ENCODE measurements around the gene NFKBIZ.

The NFKBIZ gene

GRCh38 chr3:101886626-101887025 lies 37.3 kb downstream of the NFKBIZ start:
- no peaks in the 10 kb centered on the region for H3K36me3 ChIP-seq
- no peak overlapping the region for H3K4me3 ChIP-seq (ENCODE audit: low read depth, low read length)
- no peak overlapping the region for H3K27ac ChIP-seq
- no peaks in the 10 kb centered on the region for H3K9me3 ChIP-seq (ENCODE audit: severe bottlenecking)
- no peak for DNase-seq
- no peaks in the 10 kb centered on the region for H3K27me3 ChIP-seq (ENCODE audit: insufficient read depth, low read depth, severe bottlenecking)
- TF ChIP-seq CTCF (IDR thresholded peaks at IDR 0.05; ENCODE audit: low read depth, low read length): no peak

- no peaks in the 10 kb centered on the region for H3K36me3 ChIP-seq
- H3K27me3 ChIP-seq (ENCODE audit: insufficient read depth, low read depth, severe bottlenecking): no peaks in the 10 kb centered on the region
- H3K9me3 ChIP-seq (ENCODE audit: severe bottlenecking): no peaks in the 10 kb centered on the region
- H3K27ac ChIP-seq: no peak overlapping the region
- DNase-seq: no peak
- no peak for TF ChIP-seq CTCF (IDR thresholded peaks at IDR 0.05; ENCODE audit: low read depth, low read length)
- no peak overlapping the region for H3K4me3 ChIP-seq (ENCODE audit: low read depth, low read length)
Observed at GRCh38 chr3:101888653-101889052, 39.3 kb downstream of the NFKBIZ start.

- DNase-seq: no peak
- no peak for TF ChIP-seq CTCF (IDR thresholded peaks at IDR 0.05; ENCODE audit: low read depth, low read length)
- Histone ChIP-seq H3K4me3 (ENCODE audit: low read depth, low read length) (no peak overlapping the region), H3K9me3 (ENCODE audit: severe bottlenecking) (no peaks in the 10 kb centered on the region), H3K36me3 (no peaks in the 10 kb centered on the region), H3K27me3 (ENCODE audit: insufficient read depth, low read depth, severe bottlenecking) (no peaks in the 10 kb centered on the region), H3K27ac (no peak overlapping the region)
Observed at GRCh38 chr3:101890716-101891115, 41.4 kb downstream of the NFKBIZ start.

- TF ChIP-seq CTCF (IDR thresholded peaks at IDR 0.05; ENCODE audit: low read depth, low read length): no peak
- Histone ChIP-seq H3K27me3 (ENCODE audit: insufficient read depth, low read depth, severe bottlenecking) (no peaks in the 10 kb centered on the region), H3K27ac (no peak overlapping the region), H3K4me3 (ENCODE audit: low read depth, low read length) (no peak overlapping the region), H3K36me3 (no peaks in the 10 kb centered on the region), H3K9me3 (ENCODE audit: severe bottlenecking) (no peaks in the 10 kb centered on the region)
- DNase-seq: no peak
Observed at GRCh38 chr3:101892648-101893047, 43.3 kb downstream of the NFKBIZ start.

- H3K9me3 ChIP-seq (ENCODE audit: severe bottlenecking): no peaks in the 10 kb centered on the region
- no peaks in the 10 kb centered on the region for H3K36me3 ChIP-seq
- H3K4me3 ChIP-seq (ENCODE audit: low read depth, low read length): no peak overlapping the region
- no peak for DNase-seq
- H3K27me3 ChIP-seq (ENCODE audit: insufficient read depth, low read depth, severe bottlenecking): no peaks in the 10 kb centered on the region
- H3K27ac ChIP-seq: no peak overlapping the region
- no peak for TF ChIP-seq CTCF (IDR thresholded peaks at IDR 0.05; ENCODE audit: low read depth, low read length)
Observed at GRCh38 chr3:101896083-101896757, 46.9 kb downstream of the NFKBIZ start.

- no peak for DNase-seq
- no peak for TF ChIP-seq CTCF (IDR thresholded peaks at IDR 0.05; ENCODE audit: low read depth, low read length)
Observed at GRCh38 chr3:101897013-101897412, 47.7 kb downstream of the NFKBIZ start.

More at GRCh38 chr3:101897013-101897412, 47.7 kb downstream of the NFKBIZ start:
- no peaks in the 10 kb centered on the region for H3K9me3 ChIP-seq (ENCODE audit: severe bottlenecking)
- H3K36me3 ChIP-seq: no peaks in the 10 kb centered on the region
- no peak overlapping the region for H3K27ac ChIP-seq
- no peaks in the 10 kb centered on the region for H3K27me3 ChIP-seq (ENCODE audit: insufficient read depth, low read depth, severe bottlenecking)
- H3K4me3 ChIP-seq (ENCODE audit: low read depth, low read length): no peak overlapping the region
